Osteocyte (in vitro differentiated cells): Measurements from ENCODE around the gene PXN. TPM values are rescaled to one million over a fixed set of nuclear protein-coding genes. Genes with fewer than 3 reads are reported as not detected.

Source experiments
- DNase-seq: peaks from one replicate; pipeline ENCODE4 v3.0.0; 2021; ENCODE audit warnings: mixed read lengths; ENCODE audit not compliant: unreplicated experiment; ENCODE audit errors: extremely low spot score
- H3K27ac Mint-ChIP-seq: one replicate; pipeline ENCODE4 v1.8.0; 2021; ENCODE audit warnings: mild to moderate bottlenecking, mixed read lengths; ENCODE audit not compliant: unreplicated experiment
- H3K27me3 Mint-ChIP-seq: one replicate; pipeline ENCODE4 v1.8.0; 2021; ENCODE audit warnings: mixed read lengths; ENCODE audit not compliant: unreplicated experiment
- H3K36me3 Mint-ChIP-seq: one replicate; pipeline ENCODE4 v1.8.0; 2021; ENCODE audit warnings: mixed read lengths; ENCODE audit not compliant: unreplicated experiment
- H3K4me1 Mint-ChIP-seq: one replicate; pipeline ENCODE4 v1.8.0; 2021; ENCODE audit warnings: mixed read lengths; ENCODE audit not compliant: unreplicated experiment
- H3K4me3 Mint-ChIP-seq: one replicate; pipeline ENCODE4 v1.8.0; 2021; ENCODE audit warnings: mild to moderate bottlenecking, moderate library complexity, mixed read lengths; ENCODE audit not compliant: unreplicated experiment
- H3K9me3 Mint-ChIP-seq: one replicate; pipeline ENCODE4 v1.8.0; 2021; ENCODE audit warnings: mixed read lengths; ENCODE audit not compliant: unreplicated experiment
- CTCF ChIP-seq: fragments of 200-600 bp; sonication (generic); IDR thresholded peaks from 2 replicates; pipeline ENCODE4 v1.5.0; 2021; ENCODE audit warnings: antibody characterized with exemption, mild to moderate bottlenecking, moderate library complexity
- total RNA-seq: library from RNA; stranded (reverse); gene quantifications from 2 replicates; pipeline ENCODE4 v1.2.1, GENCODE V29; 2021

PXN gene
- total RNA-seq, 1 donor from 2014 or later, result 79.9 TPM

- Mint-ChIP-seq H3K4me1 (no peaks in the 10 kb centered on the region), H3K27me3 (no peaks in the 10 kb centered on the region), H3K27ac (no peak overlapping the region), H3K4me3 (no peak overlapping the region), H3K9me3 (no peaks in the 10 kb centered on the region), H3K36me3 (peaks cover 26% of the 10 kb centered on the region)
- TF ChIP-seq CTCF, result no peak
- no peak for DNase-seq
Measured at GRCh38 chr12:120168337-120168736, 97.2 kb downstream of the PXN start.

- Mint-ChIP-seq H3K9me3 (no peaks in the 10 kb centered on the region), H3K27ac (no peak overlapping the region), H3K4me3 (no peak overlapping the region), H3K27me3 (no peaks in the 10 kb centered on the region), H3K36me3 (peaks cover 19% of the 10 kb centered on the region), H3K4me1 (no peaks in the 10 kb centered on the region)
- DNase-seq, result no peak
- no peak for TF ChIP-seq CTCF
Measured at GRCh38 chr12:120167529-120168095, 97.9 kb downstream of the PXN start.

- no peak for TF ChIP-seq CTCF
- Mint-ChIP-seq H3K27ac (no peak overlapping the region), H3K4me3 (no peak overlapping the region), H3K4me1 (no peaks in the 10 kb centered on the region), H3K36me3 (peaks cover 36% of the 10 kb centered on the region), H3K27me3 (no peaks in the 10 kb centered on the region), H3K9me3 (no peaks in the 10 kb centered on the region)
- DNase-seq, result no peak
Measured at GRCh38 chr12:120164293-120164692, 101.2 kb downstream of the PXN start.

- Mint-ChIP-seq H3K36me3 (peaks cover 38% of the 10 kb centered on the region), H3K27ac (no peak overlapping the region), H3K9me3 (no peaks in the 10 kb centered on the region), H3K4me3 (no peak overlapping the region), H3K27me3 (no peaks in the 10 kb centered on the region), H3K4me1 (no peaks in the 10 kb centered on the region)
- no peak for TF ChIP-seq CTCF
- no peak for DNase-seq
Measured at GRCh38 chr12:120162763-120163162, 102.8 kb downstream of the PXN start.

GRCh38 chr12:120161852-120162251 lies 103.7 kb downstream of the PXN start:
- Mint-ChIP-seq H3K4me1 (no peaks in the 10 kb centered on the region), H3K9me3 (no peaks in the 10 kb centered on the region), H3K4me3 (no peak overlapping the region), H3K36me3 (peaks cover 45% of the 10 kb centered on the region), H3K27me3 (no peaks in the 10 kb centered on the region), H3K27ac (no peak overlapping the region)
- no peak for DNase-seq
- no peak for TF ChIP-seq CTCF

Other genes starting within 250 kb of the PXN start
- gene RAB35, start 149.0 kb downstream of the PXN start, total RNA-seq, result 47.1 and 55.7 TPM in 2 replicates
- gene GCN1, start 71.0 kb downstream of the PXN start, total RNA-seq, result 106 and 115 TPM in 2 replicates
- gene RPLP0, start 64.6 kb downstream of the PXN start, total RNA-seq, result 2,037 TPM in 2 replicates
- 6,059 and 6,780 TPM in 2 replicates for gene RNU4-2, start 26.2 kb upstream of the PXN start, total RNA-seq
- gene RNU4-1, start 27.5 kb upstream of the PXN start, total RNA-seq, result 2,875 and 3,252 TPM in 2 replicates
- gene SIRT4, start 36.6 kb upstream of the PXN start, total RNA-seq, result 0.94 and 0.97 TPM in 2 replicates
- 0.67 and 1.2 TPM in 2 replicates for gene PLA2G1B, start 62.0 kb upstream of the PXN start, total RNA-seq
- 1.0 and 1.3 TPM in 2 replicates for gene MSI1, start 103.4 kb upstream of the PXN start, total RNA-seq
- gene COX6A1, start 172.4 kb upstream of the PXN start, total RNA-seq, result 299 and 307 TPM in 2 replicates
- gene TRIAP1, start 180.7 kb upstream of the PXN start, total RNA-seq, result 23.9 and 25.6 TPM in 2 replicates
- 16.1 and 21.1 TPM in 2 replicates for gene GATC, start 180.7 kb upstream of the PXN start, total RNA-seq
- gene SRSF9, start 204.0 kb upstream of the PXN start, total RNA-seq, result 143 and 151 TPM in 2 replicates
- 324 and 325 TPM in 2 replicates for gene DYNLL1, start 230.4 kb upstream of the PXN start, total RNA-seq